GM23338 (cell line): ENCODE measurements around the gene SGCD. TPM values are rescaled to one million over a fixed set of nuclear protein-coding genes. Genes with fewer than 3 reads are reported as not detected.

Source experiments
- ATAC-seq: fragments of 200-7000 bp; cut with Tn5 transposase; 3 replicates; pipeline ENCODE4 v1.9.1; 2020
- DNase-seq: peaks from one replicate; pipeline ENCODE4 v3.0.0-alpha.2; 2015; ENCODE audit warnings: low spot score
- H2AFZ ChIP-seq: fragments of 200-600 bp; sonication (generic); 2 replicates; pipeline ENCODE4 v1.8.0; 2016; ENCODE audit warnings: antibody characterized with exemption, mild to moderate bottlenecking, moderate library complexity
- H3F3A ChIP-seq: fragments of 200-600 bp; sonication (generic); replicated peaks from 2 replicates; pipeline ENCODE4 v1.8.0; 2017; ENCODE audit warnings: antibody characterized with exemption, mixed run types, low read depth
- H3K27ac ChIP-seq: fragments of 200-600 bp; sonication (generic); 2 replicates; pipeline ENCODE4 v1.6.1; 2016; ENCODE audit warnings: low read depth
- H3K27me3 ChIP-seq: fragments of 200-600 bp; sonication (generic); 2 replicates; pipeline ENCODE4 v1.8.0; 2016; ENCODE audit warnings: mild to moderate bottlenecking, mixed run types, moderate library complexity; ENCODE audit not compliant: insufficient read depth
- H3K36me3 ChIP-seq: fragments of 200-600 bp; sonication (generic); 2 replicates; pipeline ENCODE4 v1.8.0; 2016; ENCODE audit warnings: mild to moderate bottlenecking; ENCODE audit not compliant: insufficient read depth
- H3K4me1 ChIP-seq: fragments of 200-600 bp; sonication (generic); 2 replicates; pipeline ENCODE4 v1.8.0; 2016; ENCODE audit warnings: mild to moderate bottlenecking, moderate library complexity; ENCODE audit not compliant: insufficient read depth
- H3K4me2 ChIP-seq: fragments of 200-600 bp; sonication (generic); 2 replicates; pipeline ENCODE4 v1.7.1; 2017; ENCODE audit warnings: mixed run types
- H3K4me3 ChIP-seq: fragments of 200-600 bp; sonication (generic); 2 replicates; pipeline ENCODE4 v1.6.1; 2016; ENCODE audit warnings: mixed run types
- H3K79me2 ChIP-seq: fragments of 200-600 bp; sonication (generic); replicated peaks from 2 replicates; pipeline ENCODE4 v1.8.0; 2017; ENCODE audit warnings: mild to moderate bottlenecking; ENCODE audit not compliant: insufficient read depth
- H3K9me2 ChIP-seq: fragments of 200-600 bp; sonication (generic); 2 replicates; pipeline ENCODE4 v1.8.0; 2017; ENCODE audit not compliant: insufficient read depth
- H4K20me1 ChIP-seq: fragments of 200-600 bp; sonication (generic); replicated peaks from 2 replicates; pipeline ENCODE4 v1.8.0; 2017; ENCODE audit warnings: mild to moderate bottlenecking; ENCODE audit not compliant: insufficient read depth
- H3K27ac Mint-ChIP-seq: 2 replicates; pipeline ENCODE4 v1.8.0; 2020; ENCODE audit warnings: inconsistent platforms, mild to moderate bottlenecking, moderate library complexity, mixed read lengths
- H3K27me3 Mint-ChIP-seq: 3 replicates; pipeline ENCODE4 v1.8.0; 2022; ENCODE audit warnings: low read depth, mild to moderate bottlenecking, moderate library complexity, mixed read lengths, inconsistent platforms; ENCODE audit not compliant: insufficient read depth, poor library complexity
- H3K36me3 Mint-ChIP-seq: 3 replicates; pipeline ENCODE4 v1.8.0; 2021; ENCODE audit warnings: low read depth, mild to moderate bottlenecking, inconsistent platforms, moderate library complexity, mixed read lengths
- H3K4me1 Mint-ChIP-seq: 3 replicates; pipeline ENCODE4 v1.8.0; 2020; ENCODE audit warnings: mild to moderate bottlenecking, inconsistent platforms, mixed read lengths
- H3K4me3 Mint-ChIP-seq: 3 replicates; pipeline ENCODE4 v1.8.0; 2021; ENCODE audit warnings: moderate library complexity, mild to moderate bottlenecking, inconsistent platforms, mixed read lengths
- H3K9me3 Mint-ChIP-seq: 3 replicates; pipeline ENCODE4 v1.8.0; 2020; ENCODE audit warnings: moderate library complexity, mild to moderate bottlenecking, inconsistent platforms, mixed read lengths
- CREB1 ChIP-seq: fragments of 250-450 bp; sonication (Bioruptor Pico); IDR thresholded peaks from 2 replicates; pipeline ENCODE4 v1.5.0; 2020; ENCODE audit warnings: low read depth, mild to moderate bottlenecking, moderate library complexity
- EZH2 ChIP-seq: fragments of 200-600 bp; sonication (generic); IDR thresholded peaks from one replicate; pipeline ENCODE4 v1.8.0; 2017; ENCODE audit warnings: antibody characterized with exemption, mild to moderate bottlenecking, low read depth; ENCODE audit not compliant: unreplicated experiment
- EZH2phosphoT487 ChIP-seq: fragments of 200-600 bp; sonication (generic); IDR thresholded peaks from one replicate; pipeline ENCODE4 v1.8.1; 2018; ENCODE audit warnings: antibody characterized with exemption; ENCODE audit not compliant: unreplicated experiment
- JUNB ChIP-seq: IDR thresholded peaks from one replicate; pipeline ENCODE4 v1.6.1; 2016; ENCODE audit warnings: antibody characterized with exemption; ENCODE audit not compliant: unreplicated experiment
- NANOG ChIP-seq: IDR thresholded peaks from 2 replicates; pipeline ENCODE4 v1.6.1; 2016; ENCODE audit warnings: antibody characterized with exemption, borderline replicate concordance
- ZNF114 ChIP-seq: fragments of 250-450 bp; sonication (Bioruptor Pico); IDR thresholded peaks from 2 replicates; pipeline ENCODE4 v1.5.0; 2020; ENCODE audit warnings: mild to moderate bottlenecking, moderate library complexity
- ZNF331 ChIP-seq: fragments of 250-450 bp; sonication (Bioruptor Pico); IDR thresholded peaks from 2 replicates; pipeline ENCODE4 v1.5.0; 2020; ENCODE audit warnings: low read depth, mild to moderate bottlenecking, moderate library complexity
- polyA plus RNA-seq: library from polyadenylated mRNA; unstranded; fragments of >200 nt; fragmentation: Nextera tagmentation; extraction: Ambion mirVana; gene quantifications from 2 replicates; pipeline ENCODE4 v1.2.1, GENCODE V29; 2016
- total RNA-seq: library from RNA; depleted of rRNA; stranded (reverse); fragments of >200 nt; shearing (Covaris generic); gene quantifications from 2 replicates; pipeline ENCODE4 v1.2.3, GENCODE V29; 2014
- TF ChIP-seq, protein P1 (sequence below): IDR thresholded peaks from 2 replicates; pipeline ENCODE4 v1.6.1; 2016; ENCODE audit warnings: antibody characterized with exemption
- TF ChIP-seq, protein P2 (sequence below), 2 experiments: fragments of 200-600 bp in 1 of 2; sonication (generic) in 1 of 2; conservative IDR thresholded peaks; 2 replicates each; pipeline versions ENCODE4 v1.5.1 to v1.6.1; 2016 to 2017; ENCODE audit warnings: antibody characterized with exemption in 2 of 2, low read depth in 2 of 2, mild to moderate bottlenecking in 2 of 2, moderate library complexity in 1 of 2
- TF ChIP-seq, protein P3 (sequence below): IDR thresholded peaks from one replicate; pipeline ENCODE4 v1.6.1; 2018; ENCODE audit warnings: antibody characterized with exemption; ENCODE audit not compliant: unreplicated experiment

SGCD gene
- total and polyA plus RNA-seq, 2 experiments from 2014 or later, result 0.03 to 0.05 TPM

DNA sequence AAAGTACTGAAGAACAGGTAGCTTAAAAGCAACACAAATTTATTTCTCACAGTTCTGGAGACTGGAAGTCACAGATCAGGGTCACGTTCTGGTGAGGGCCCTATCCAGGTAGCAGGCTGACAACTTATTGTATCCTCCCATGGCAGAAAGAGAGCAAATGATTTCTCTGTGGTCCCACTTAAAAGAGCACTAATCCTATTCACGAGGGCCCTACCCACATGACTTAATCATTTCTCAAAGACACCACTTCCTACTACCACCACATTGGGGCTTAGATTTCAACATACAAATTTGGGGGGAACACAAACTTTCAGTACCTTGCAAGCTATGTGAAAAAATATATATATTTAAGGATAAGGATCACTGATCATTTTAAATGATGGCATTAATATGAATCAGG is 447.3 kb downstream of the SGCD start:
- H3K27me3 ChIP-seq, result no peaks in the 10 kb centered on the region
- no peak overlapping the region for H3K4me3 ChIP-seq
- no peaks in the 10 kb centered on the region for H3K36me3 ChIP-seq
- no peaks in the 10 kb centered on the region for H3K4me1 Mint-ChIP-seq
- H2AFZ ChIP-seq, result no peak overlapping the region
- no peak for TF ChIP-seq ZNF114 (CRISPR knock-in tag)
- no peak for TF ChIP-seq EZH2phosphoT487
- TF ChIP-seq EZH2, result no peak
- no peak for TF ChIP-seq JUNB
- TF ChIP-seq, protein P1, sequence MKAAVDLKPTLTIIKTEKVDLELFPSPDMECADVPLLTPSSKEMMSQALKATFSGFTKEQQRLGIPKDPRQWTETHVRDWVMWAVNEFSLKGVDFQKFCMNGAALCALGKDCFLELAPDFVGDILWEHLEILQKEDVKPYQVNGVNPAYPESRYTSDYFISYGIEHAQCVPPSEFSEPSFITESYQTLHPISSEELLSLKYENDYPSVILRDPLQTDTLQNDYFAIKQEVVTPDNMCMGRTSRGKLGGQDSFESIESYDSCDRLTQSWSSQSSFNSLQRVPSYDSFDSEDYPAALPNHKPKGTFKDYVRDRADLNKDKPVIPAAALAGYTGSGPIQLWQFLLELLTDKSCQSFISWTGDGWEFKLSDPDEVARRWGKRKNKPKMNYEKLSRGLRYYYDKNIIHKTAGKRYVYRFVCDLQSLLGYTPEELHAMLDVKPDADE, result no peak
- TF ChIP-seq ZNF331, result no peak
- no peak for TF ChIP-seq NANOG
- TF ChIP-seq CREB1 (CRISPR knock-in tag), result no peak
- TF ChIP-seq, protein P2, sequence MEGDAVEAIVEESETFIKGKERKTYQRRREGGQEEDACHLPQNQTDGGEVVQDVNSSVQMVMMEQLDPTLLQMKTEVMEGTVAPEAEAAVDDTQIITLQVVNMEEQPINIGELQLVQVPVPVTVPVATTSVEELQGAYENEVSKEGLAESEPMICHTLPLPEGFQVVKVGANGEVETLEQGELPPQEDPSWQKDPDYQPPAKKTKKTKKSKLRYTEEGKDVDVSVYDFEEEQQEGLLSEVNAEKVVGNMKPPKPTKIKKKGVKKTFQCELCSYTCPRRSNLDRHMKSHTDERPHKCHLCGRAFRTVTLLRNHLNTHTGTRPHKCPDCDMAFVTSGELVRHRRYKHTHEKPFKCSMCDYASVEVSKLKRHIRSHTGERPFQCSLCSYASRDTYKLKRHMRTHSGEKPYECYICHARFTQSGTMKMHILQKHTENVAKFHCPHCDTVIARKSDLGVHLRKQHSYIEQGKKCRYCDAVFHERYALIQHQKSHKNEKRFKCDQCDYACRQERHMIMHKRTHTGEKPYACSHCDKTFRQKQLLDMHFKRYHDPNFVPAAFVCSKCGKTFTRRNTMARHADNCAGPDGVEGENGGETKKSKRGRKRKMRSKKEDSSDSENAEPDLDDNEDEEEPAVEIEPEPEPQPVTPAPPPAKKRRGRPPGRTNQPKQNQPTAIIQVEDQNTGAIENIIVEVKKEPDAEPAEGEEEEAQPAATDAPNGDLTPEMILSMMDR (conservative IDR thresholded peaks at IDR 0.05; ENCODE audit: low read depth in 2 of 2), result no peak
- TF ChIP-seq, protein P3, sequence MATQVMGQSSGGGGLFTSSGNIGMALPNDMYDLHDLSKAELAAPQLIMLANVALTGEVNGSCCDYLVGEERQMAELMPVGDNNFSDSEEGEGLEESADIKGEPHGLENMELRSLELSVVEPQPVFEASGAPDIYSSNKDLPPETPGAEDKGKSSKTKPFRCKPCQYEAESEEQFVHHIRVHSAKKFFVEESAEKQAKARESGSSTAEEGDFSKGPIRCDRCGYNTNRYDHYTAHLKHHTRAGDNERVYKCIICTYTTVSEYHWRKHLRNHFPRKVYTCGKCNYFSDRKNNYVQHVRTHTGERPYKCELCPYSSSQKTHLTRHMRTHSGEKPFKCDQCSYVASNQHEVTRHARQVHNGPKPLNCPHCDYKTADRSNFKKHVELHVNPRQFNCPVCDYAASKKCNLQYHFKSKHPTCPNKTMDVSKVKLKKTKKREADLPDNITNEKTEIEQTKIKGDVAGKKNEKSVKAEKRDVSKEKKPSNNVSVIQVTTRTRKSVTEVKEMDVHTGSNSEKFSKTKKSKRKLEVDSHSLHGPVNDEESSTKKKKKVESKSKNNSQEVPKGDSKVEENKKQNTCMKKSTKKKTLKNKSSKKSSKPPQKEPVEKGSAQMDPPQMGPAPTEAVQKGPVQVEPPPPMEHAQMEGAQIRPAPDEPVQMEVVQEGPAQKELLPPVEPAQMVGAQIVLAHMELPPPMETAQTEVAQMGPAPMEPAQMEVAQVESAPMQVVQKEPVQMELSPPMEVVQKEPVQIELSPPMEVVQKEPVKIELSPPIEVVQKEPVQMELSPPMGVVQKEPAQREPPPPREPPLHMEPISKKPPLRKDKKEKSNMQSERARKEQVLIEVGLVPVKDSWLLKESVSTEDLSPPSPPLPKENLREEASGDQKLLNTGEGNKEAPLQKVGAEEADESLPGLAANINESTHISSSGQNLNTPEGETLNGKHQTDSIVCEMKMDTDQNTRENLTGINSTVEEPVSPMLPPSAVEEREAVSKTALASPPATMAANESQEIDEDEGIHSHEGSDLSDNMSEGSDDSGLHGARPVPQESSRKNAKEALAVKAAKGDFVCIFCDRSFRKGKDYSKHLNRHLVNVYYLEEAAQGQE, result no peak
- no peak overlapping the region for H3K4me3 Mint-ChIP-seq
- H3K4me2 ChIP-seq, result no peak overlapping the region
- peaks cover 3% of the 10 kb centered on the region for H3K27me3 Mint-ChIP-seq
- peaks cover 8% of the 10 kb centered on the region; the same call in 1 of the 2 replicates for H3K9me2 ChIP-seq
- no peaks in the 10 kb centered on the region for H3F3A ChIP-seq
- H3K79me2 ChIP-seq, result no peaks in the 10 kb centered on the region
- no peak overlapping the region for H3K27ac ChIP-seq
- no peak for ATAC-seq
- no peaks in the 10 kb centered on the region for H4K20me1 ChIP-seq
- H3K27ac Mint-ChIP-seq, result no peak overlapping the region
- no peak for DNase-seq
- no peaks in the 10 kb centered on the region; the same call in 2 of the 3 replicates for H3K9me3 Mint-ChIP-seq
- H3K4me1 ChIP-seq, result no peaks in the 10 kb centered on the region
- no peaks in the 10 kb centered on the region for H3K36me3 Mint-ChIP-seq
